ENCODE measurements around the gene TAC3. TPM values are rescaled to one million over a fixed set of nuclear protein-coding genes. Genes with fewer than 3 reads are reported as not detected.

TAC3 gene
- total and polyA plus RNA-seq, 4 donors, result not detected

GRCh38 chr12:56980941-56981530 is 35.3 kb downstream of the TAC3 start:
- Histone ChIP-seq H3K27me3 (ENCODE audit: control insufficient read depth in 3 of 3, insufficient read depth in 3 of 3, low read length in 2 of 3) (no peaks in the 10 kb centered on the region), H3K36me3 (ENCODE audit: control insufficient read depth in 4 of 4, insufficient read depth in 4 of 4, low read length in 4 of 4) (no peaks in the 10 kb centered on the region), H3K27ac (ENCODE audit: low read depth in 1 of 2, low read length in 1 of 2) (no peak overlapping the region), H3K9me3 (ENCODE audit: control insufficient read depth in 4 of 4, insufficient read depth in 3 of 4, low read length in 3 of 4) (no peaks in the 10 kb centered on the region), H3K4me3 (no peak overlapping the region), H3K9ac (ENCODE audit: insufficient read depth in 1 of 2, low read length in 2 of 2) (no peak overlapping the region), H3K4me1 (ENCODE audit: control insufficient read depth in 5 of 5, insufficient read depth in 5 of 5, low read length in 5 of 5) (no peaks in the 10 kb centered on the region)
- DNase-seq (no peak), ATAC-seq (ENCODE audit: insufficient read depth, low FRiP score) (no peak)
- 95 to 96% methylated on average over 4 of the region's 4 CpGs for WGBS, 2 donors
- no peak for TF ChIP-seq CTCF (IDR thresholded peaks at IDR 0.05; ENCODE audit: control extremely low read depth, extremely low read depth)

- Histone ChIP-seq H3K4me3 (no peak overlapping the region), H3K27me3 (ENCODE audit: control insufficient read depth in 3 of 3, insufficient read depth in 3 of 3, low read length in 2 of 3) (no peaks in the 10 kb centered on the region), H3K36me3 (ENCODE audit: control insufficient read depth in 4 of 4, insufficient read depth in 4 of 4, low read length in 4 of 4) (no peaks in the 10 kb centered on the region), H3K9me3 (ENCODE audit: control insufficient read depth in 4 of 4, insufficient read depth in 3 of 4, low read length in 3 of 4) (no peaks in the 10 kb centered on the region), H3K9ac (ENCODE audit: insufficient read depth in 1 of 2, low read length in 2 of 2) (no peak overlapping the region), H3K4me1 (ENCODE audit: control insufficient read depth in 5 of 5, insufficient read depth in 5 of 5, low read length in 5 of 5) (no peaks in the 10 kb centered on the region), H3K27ac (ENCODE audit: low read depth in 1 of 2, low read length in 1 of 2) (no peak overlapping the region)
- no peak for TF ChIP-seq CTCF (IDR thresholded peaks at IDR 0.05; ENCODE audit: control extremely low read depth, extremely low read depth)
- 95 to 96% methylated on average over 6 of the region's 6 CpGs for whole genome bisulfite sequencing, 2 donors
- DNase-seq, result no peak
- ATAC-seq (ENCODE audit: insufficient read depth, low FRiP score), result no peak
Observed at GRCh38 chr12:56980268-56980667, 36.1 kb downstream of the TAC3 start.

GRCh38 chr12:56979628-56980027 is 36.7 kb downstream of the TAC3 start:
- Histone ChIP-seq H3K36me3 (ENCODE audit: control insufficient read depth in 4 of 4, insufficient read depth in 4 of 4, low read length in 4 of 4) (no peaks in the 10 kb centered on the region), H3K4me3 (no peak overlapping the region), H3K9me3 (ENCODE audit: control insufficient read depth in 4 of 4, insufficient read depth in 3 of 4, low read length in 3 of 4) (no peaks in the 10 kb centered on the region), H3K4me1 (ENCODE audit: control insufficient read depth in 5 of 5, insufficient read depth in 5 of 5, low read length in 5 of 5) (no peaks in the 10 kb centered on the region), H3K27ac (ENCODE audit: low read depth in 1 of 2, low read length in 1 of 2) (no peak overlapping the region), H3K27me3 (ENCODE audit: control insufficient read depth in 3 of 3, insufficient read depth in 3 of 3, low read length in 2 of 3) (no peaks in the 10 kb centered on the region), H3K9ac (ENCODE audit: insufficient read depth in 1 of 2, low read length in 2 of 2) (no peak overlapping the region)
- DNase-seq (no peak), ATAC-seq (ENCODE audit: insufficient read depth, low FRiP score) (no peak)
- no peak for TF ChIP-seq CTCF (IDR thresholded peaks at IDR 0.05; ENCODE audit: control extremely low read depth, extremely low read depth)
- WGBS, 2 donors, result 95 to 97% methylated on average over 3 of the region's 3 CpGs

Measured in lung (tissue), 12 donors.